C4-2B (cell line): ENCODE measurements around the gene CHN2.

ENCODE experiments used
- ZFX ChIP-seq: fragments of 450-650 bp; IDR thresholded peaks from 2 replicates; pipeline ENCODE4 v1.6.1; 2017
- TF ChIP-seq, protein P1 (sequence below): fragments of 450-650 bp; conservative IDR thresholded peaks from 2 replicates; pipeline ENCODE4 v1.5.1; 2017; ENCODE audit warnings: mild to moderate bottlenecking

DNA sequence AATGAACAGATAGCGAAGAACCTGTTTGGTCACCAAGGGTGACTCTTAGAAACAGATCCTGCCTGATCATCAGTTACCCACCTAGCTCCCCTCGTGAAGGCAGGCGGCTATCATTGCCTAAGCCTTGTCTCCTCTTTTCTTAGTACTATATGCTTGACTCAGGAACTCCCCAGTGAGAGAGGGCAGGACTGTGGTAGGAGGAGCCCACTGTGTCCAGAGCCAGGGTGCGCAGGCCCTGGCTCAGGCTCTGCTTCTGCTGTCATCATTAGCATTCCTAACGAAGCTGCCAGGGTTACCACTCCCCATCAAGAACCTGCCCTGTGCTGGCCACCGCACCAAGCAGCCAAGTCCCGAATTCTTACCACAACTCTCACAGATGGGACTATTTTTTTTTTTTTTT, 160.8 kb downstream of the CHN2 start:
- TF ChIP-seq, protein P1, sequence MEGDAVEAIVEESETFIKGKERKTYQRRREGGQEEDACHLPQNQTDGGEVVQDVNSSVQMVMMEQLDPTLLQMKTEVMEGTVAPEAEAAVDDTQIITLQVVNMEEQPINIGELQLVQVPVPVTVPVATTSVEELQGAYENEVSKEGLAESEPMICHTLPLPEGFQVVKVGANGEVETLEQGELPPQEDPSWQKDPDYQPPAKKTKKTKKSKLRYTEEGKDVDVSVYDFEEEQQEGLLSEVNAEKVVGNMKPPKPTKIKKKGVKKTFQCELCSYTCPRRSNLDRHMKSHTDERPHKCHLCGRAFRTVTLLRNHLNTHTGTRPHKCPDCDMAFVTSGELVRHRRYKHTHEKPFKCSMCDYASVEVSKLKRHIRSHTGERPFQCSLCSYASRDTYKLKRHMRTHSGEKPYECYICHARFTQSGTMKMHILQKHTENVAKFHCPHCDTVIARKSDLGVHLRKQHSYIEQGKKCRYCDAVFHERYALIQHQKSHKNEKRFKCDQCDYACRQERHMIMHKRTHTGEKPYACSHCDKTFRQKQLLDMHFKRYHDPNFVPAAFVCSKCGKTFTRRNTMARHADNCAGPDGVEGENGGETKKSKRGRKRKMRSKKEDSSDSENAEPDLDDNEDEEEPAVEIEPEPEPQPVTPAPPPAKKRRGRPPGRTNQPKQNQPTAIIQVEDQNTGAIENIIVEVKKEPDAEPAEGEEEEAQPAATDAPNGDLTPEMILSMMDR: no peak
- no peak for TF ChIP-seq ZFX
